GM19452 (cell line): ENCODE measurements around the gene PTPRCAP.
"Not testable (repeated sequence)": the region's sequence is repeated elsewhere in the genome, so short reads cannot be mapped to it uniquely, and the experiment has no call there.

ENCODE experiments used
- ATAC-seq: cut with Tn5 transposase; IDR thresholded peaks from one replicate; pipeline ENCODE4 v1.9.1; 2021; ENCODE audit not compliant: unreplicated experiment

PTPRCAP gene

DNA sequence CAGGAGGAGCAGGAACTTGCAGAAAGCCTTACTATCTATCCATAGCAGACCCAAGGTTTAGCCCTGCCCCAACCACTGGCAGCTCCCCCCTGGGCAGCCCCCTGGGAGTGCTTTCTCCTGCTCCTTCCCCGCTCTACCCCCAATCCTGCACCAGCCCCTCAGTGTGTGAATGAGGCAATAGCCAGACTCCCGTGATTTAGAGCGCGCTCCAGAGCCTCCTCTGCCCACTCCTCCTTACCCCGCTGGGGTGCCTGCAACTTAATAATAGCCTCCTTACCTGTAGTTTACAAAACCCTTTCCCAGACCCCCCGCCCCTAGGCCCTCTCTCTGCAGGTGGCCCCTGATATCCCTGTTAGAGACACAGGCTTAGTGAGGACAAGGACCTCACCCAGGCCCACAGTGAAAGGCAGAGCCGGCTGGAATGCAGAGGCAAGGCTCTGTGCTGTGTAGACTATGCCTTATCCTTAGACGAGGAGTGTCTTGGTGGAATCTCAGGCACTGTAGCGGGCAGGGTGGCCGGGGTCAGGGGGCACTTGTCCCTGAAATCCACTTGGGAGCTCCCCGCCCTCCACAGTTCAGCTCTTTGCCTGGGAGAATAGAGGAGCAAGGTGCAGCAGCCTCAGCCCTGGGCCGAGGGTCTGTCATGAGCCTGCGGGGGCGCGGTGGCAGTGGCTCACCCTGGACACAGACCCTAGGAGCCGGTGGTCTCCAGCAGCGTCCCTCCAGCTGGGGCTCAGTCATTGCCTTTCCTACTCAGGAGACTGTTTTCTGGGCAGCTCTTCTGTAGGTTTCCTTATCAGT, 26.3 kb downstream of the PTPRCAP start:
- no peak for ATAC-seq

DNA sequence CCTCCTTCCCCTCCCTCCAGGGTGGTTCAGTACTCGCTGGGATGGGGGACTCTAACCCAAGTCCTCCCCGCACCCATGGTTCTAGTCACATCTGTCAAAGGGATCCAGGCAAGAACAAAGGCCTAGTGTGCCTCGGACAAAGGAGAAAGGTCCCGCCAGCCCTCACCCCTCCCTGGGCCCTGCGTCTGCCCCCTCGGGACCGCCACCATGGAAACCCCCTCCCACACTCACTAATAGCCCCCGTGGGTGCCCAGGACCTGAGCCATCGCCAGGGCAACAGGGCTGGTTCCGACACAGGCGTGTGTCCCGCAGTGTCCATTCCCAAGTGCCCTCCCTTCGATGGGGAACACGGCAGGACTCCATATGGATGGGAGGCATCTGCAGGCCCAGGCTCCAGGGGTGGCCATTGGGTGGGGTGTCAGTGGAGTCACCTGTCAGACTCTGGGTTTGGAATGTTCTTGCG, 27.1 kb downstream of the PTPRCAP start:
- no peak for ATAC-seq

DNA sequence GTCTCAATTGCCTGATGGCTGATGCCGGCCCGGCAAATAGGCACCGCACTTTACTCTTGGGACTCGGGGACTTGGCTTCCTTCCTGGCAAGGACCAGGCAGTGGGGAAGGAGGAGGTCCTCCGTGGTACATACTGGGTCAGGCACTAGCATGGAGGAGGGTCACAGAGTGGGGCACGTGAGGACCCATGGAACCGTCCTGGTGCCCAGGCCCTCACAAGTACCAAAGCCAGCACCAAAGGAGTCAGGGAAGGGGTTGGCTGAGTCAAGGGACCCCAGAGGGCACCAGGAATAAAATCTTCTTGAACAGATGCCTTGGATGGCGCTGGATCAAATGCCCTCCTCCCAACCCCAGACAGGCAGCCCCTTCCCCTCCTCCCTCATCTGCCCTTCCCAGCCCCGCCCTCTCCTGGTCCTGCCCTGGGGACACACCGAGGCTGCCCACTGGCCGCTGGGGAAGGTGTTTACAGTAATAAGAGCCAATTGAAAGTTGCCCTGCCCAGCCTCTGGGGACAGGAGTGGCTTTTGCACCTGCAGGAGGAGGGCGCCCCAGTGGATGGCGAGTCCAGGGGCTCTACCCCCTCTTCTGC, 27.6 kb downstream of the PTPRCAP start:
- ATAC-seq = no peak

DNA sequence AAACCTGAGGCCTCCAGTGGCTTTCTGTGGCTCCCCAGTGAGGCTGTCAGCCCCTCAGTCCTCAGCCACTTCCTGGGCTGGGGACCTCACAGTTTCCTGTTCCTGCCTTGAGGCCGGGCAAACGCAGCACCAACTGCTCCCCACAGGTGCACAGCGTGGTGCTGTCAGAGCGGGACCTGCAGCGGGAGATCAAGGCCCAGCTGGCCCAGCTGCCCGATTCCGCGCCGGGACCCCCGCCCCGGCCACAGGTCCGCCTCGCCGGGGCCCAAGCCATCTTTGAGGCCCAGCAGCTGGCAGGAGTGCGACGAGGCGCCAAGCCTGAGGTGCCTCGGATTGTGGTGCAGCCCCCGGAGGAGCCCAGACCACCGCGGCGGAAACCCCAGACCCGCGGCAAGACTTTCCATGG, 28.2 kb downstream of the PTPRCAP start:
- ATAC-seq = peak; percentile 46

DNA sequence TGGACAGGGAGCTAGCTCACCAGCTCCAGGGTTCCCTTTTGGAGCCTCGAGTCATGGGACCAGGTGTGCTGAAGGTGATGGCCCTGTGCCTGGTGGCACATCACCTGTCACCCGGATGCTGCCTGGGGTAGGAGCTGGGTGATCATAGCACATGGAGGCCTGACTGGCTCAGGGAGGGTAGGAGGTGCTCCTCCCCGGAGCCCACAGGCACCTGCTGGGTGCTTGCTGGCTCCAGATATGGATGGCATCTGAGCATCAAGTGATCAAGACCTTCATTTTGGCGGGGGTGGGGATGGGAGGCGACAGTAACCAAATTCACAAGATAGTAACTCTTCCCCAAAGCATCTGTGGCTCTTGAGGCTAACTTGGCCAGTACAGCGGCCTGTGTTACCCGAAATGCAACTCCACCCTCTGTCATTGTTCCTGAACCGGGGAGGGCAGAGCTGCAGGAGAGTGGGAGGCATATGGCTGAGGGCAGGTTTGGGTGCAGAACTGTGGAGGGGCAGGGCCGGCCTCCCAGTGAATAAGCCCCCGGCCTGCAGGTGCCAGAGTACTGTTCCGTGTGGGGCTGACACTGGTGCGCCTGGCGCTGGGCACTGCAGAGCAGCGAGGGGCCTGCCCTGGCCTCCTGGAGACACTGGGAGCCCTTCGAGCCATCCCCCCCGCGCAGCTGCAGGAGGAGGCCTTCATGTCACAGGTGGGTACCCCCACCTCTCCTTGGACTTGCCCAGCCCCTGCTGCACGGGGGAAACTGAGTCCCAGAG, 28.9 kb downstream of the PTPRCAP start:
- peak; percentile 5 for ATAC-seq

DNA sequence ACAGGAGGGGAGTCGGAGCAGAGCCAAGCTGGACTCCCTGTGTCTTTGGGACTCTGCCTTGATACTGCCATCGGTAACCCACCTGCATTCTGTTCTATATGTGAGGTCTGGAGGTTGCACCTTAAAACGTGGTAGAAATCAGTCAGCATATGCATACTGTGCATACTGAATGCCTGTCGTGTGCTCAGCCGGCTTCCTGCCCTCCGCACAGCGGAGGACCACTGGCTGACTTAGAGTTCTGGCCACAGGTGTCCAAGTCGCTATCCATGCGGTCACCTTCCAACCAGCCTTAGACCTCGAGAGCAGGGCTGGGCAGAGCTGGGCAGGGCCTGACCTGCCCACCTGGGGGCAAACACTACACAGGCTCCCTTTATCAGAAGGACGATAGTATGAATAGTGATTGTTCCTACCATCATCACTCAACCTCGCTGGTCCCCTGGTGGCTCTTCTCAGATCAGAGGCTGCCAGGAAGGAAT, 29.8 kb downstream of the PTPRCAP start:
- ATAC-seq = no peak

DNA sequence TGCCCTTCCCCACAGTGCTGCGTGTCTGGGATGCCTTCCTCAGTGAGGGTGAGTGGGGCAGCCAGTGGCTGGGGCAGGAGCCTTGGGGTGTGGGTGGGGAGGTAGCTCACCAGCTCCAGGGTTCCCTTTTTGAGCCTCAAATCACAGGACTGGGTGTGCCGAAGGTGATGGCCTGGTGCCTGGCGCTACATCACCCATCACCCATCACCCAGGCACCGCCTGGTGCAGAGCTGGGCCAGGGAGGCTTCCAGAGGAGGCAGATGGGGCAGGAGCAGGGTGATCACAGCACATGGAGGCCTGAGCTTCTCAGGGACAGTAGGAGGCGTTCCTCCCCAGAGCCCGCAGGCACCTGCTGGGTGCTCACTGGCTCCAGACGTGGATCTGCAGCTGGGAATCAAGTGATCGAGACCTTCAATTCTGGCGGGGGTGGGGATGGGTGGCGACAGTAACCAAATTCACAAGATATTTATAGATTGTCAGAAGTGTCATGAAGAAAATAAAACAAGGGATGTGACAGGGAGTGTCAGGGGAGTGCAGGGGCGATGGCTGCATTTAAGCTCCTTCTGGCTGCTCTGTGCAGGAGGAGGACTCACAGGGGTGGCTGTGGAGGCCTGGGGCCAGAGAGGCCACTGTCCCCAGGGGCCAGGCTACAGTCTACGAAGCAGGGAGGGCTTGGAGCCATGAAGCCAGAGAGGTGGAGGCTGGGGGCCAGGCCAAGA, 30.4 kb downstream of the PTPRCAP start:
- no peak for ATAC-seq

DNA sequence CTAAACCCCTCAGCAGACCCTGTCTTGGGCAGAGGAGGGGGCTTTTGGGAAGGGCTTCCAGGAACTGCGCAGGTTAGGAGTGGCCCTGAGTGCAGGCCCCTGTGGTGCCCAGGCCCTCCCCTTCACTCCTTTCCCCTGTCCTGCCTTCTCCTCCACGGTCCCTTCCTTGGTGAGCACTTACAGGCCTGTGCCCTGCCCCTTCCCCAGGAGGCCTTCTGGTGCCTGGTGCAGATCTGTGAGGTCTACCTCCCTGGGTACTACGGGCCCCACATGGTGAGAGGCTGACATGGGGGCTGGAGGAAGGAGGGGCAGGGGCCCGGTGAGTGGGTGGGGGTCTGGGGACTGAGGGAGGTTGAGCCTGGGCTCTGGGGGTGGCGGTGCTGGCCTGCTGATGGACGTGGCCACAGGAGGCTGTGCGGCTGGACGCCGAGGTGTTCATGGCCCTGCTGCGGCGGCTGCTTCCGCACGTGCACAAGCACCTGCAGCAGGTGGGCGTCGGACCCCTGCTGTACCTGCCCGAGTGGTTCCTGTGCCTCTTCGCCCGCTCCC, 31.0 kb downstream of the PTPRCAP start:
- no peak for ATAC-seq

DNA sequence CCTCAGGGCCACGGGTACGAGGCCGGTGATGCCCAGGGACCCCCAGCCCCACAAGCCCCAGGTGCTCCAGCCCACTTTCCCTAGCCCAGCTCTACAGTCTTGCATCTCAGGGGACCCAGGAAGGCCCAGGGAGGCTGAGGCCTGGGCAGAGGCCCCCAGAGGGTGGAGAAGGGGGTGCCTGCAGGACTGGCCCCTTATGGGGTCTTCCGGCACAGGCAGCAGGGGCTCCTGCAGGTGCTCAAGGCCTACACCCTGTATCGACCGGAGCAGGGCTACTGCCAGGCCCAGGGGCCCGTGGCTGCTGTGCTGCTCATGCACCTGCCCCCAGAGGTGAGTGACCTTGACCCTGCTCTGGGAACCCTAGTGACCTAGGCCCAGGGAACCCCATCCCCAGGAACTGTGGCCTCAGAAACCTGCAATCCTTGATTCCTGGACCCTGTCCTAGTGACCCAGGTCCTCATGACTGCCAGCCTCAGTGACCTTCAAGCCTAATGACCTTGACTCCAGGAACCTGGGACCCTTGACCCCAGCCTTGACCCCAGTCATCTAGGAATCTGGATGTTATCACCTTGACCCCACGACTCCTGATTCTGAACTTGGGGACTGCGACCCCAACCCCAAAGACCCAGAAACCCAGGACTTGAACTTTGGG, 31.7 kb downstream of the PTPRCAP start:
- no peak for ATAC-seq

DNA sequence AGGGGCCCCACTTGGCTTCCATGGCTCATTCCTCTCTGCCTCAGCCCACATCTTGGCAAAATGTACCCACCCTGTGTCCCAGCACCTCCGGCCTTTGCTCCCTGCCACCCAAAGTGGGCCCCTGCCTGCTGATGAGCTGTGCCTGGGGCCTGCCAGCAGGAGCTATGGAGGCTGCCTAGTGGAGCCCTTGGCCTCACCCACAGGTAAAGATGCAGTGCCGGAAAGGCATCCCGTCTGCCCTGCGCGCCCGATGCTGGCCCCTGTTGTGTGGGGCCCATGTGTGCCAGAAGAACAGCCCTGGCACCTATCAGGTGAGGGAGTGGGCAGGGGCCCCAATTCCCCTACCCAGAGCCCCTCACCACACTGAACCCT, 32.3 kb downstream of the PTPRCAP start:
- ATAC-seq = no peak

DNA sequence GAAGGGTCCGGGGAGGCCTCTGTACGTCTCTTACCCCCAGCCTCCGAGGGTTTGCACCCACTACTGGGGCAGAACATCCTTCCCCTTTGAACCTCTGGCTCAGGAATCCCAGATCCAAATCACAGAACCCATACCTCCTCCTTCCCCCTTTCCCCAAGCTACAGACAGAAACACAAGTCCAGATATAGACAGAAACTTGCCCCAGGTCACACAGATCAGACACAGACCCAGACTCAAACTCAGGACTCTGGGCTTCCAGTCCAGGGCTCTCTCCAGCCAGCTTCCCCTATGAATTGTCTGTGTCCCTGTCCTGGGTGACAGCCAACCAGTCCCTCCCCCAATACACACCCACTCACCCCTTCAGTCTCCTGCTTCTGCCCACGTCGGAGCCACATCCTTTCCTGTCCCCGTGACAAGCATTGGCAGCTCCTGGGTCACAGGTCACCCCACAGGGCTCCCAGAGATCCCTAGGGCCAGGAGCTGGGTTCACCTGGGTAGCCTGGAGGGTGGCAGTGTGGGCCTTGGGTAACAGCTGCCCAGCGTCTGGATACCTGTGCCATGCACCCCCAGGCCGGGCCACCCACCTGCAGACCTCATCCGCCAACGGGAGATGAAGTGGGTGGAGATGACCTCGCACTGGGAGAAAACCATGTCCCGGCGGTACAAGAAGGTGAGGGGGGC, 32.8 kb downstream of the PTPRCAP start:
- ATAC-seq = no peak

DNA sequence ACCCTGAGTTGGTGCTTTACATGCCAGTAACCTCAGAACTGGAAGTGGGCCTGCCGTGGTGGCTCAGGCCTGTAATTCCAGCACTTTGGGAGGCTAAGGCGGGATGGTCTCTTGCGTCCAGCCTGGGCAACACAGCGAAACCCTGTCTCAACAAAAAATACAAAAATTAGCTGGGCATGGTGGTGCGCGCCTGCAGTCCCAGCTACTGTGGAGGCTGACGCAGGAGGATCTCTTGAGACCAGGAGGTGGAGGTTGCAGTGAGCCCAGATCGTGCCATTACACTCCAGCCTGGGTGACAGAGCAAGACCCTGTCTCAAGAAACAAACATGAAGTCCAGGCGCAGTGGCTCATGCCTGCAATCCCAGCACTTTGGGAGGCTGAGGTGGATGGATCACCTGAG, 34.4 kb downstream of the PTPRCAP start:
- not testable (repeated sequence) for ATAC-seq

DNA sequence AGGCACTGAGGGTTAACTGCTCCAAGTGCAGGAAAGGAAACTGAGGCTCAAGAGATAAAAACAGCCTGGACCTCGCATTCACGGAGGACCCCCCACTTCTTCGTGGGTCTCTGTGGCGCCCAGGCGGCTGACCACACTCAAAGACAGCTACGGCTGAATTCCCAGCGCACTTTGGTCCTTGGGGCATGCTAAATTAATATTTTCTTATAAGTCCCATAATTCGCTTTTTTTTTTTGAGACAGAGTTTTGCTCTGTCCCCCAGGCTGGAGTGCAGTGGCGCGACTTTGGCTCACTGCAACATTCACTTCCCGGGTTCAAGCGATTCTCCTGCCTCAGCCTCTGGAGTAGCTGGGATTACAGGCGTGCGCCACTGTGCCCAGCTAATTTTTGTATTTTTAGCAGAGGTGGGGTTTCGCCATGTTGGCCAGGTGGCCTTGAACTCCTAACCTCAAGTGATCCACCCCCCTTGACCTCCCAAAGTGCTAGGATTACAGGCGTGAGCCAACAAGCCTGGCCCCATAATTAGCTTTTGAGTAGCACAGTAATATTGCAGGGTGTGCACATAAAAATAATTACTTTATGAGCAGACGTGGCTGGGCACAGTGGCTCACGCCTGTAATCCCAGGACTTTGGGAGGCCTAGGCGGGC, 35.2 kb downstream of the PTPRCAP start:
- ATAC-seq = not testable (repeated sequence)

DNA sequence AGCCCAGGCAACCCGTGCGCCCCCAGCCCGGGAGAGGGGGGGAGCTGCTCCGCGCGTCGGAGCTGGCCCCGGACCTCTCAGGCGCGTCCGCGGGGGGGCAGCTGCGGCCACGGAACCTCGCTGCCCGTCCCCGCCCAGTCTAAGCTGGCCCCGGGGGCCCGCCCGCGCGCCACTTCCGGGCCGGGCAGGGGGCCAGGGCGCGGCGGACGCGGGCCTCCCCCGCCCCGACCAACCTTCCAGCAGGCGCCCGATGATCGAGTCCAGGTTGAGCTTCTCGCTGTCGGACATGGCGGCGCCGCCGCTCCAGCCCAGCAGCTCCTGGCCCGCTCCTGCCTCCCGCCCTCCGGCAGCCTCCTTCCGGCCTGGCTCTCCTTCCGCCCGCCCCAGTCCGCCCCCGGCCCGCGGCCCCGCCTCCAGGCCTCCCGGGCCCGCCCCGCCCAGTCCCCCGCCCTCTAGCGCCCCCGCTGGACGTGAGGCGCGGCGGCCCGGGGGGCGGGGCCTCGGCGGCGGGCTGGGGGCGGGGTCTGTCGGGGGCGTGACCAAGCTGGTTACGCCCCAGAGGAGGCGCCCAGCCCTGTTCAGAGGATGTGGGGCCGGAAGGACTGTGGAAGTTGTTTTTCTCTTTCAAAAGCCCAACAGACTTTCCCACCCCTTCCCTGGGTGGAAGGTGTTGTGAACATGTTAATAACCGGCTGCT, 35.8 kb downstream of the PTPRCAP start, which contains the start of gene PPP1CA:
TSS of gene PPP1CA (minus strand) at position 364 of the 697 bp plus-strand sequence. CDS start at position 288, 76 bp downstream.
- peak; percentile 60 for ATAC-seq

DNA sequence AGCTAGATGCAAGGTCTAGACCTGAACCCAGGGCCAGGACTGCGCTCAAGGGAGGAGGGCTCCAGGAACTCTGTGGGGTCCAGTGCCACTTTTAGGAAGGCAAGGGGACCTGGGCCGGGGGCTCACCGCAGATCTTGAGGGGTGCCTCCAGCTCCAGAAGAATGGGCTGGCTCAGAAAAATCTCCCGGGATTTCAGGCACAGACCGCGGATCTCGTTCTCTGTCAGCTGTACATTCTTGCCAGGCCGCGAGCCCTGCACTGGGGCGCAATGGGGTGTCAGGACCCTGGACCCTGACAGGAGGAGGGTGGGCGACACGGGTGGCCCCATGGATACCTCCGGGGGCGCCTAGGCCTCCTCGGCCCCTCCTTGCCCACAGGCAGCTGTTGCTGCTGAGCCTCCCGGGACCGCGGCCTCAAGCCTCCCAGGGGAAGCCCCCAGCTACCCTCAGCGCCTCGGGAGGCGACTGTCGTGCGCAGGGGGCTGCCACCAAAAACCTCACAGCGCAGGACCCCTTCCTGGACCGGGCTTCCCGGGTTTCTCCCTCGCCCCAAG, 36.5 kb downstream of the PTPRCAP start:
- peak; percentile 13 for ATAC-seq

DNA sequence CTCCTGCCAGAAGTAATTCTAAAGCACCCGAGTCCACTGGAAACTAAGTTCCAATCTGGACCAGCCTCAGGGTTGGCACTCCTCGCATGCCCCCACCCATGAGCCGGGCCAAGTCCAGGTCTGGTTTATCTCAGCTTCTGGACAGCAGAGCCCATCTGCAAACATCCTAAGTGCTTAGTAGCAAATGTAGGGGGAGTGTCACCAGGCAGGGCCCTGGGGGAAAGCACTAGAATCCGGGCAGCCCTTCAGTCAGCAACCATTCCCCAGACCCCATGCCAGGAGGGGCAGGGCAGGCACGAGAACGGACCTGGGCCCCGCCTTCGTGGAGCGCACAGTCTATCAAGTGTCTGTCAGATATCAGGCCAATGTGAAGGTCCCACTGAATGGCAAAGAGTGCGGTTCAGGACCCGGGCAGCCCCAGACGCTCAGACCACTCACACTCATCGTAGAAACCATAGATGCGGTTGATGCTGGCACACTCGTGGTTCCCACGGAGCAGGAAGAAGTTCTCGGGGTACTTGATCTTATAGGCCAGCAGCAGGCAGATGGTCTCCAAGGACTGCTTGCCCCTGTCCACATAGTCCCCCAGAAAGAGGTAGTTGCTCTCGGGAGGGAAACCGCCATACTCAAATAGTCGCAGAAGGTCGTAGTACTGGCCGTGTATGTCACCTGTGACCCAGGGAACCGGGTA, 37.1 kb downstream of the PTPRCAP start:
- no peak for ATAC-seq
